ENCODE results near the gene MZF1.

MZF1 gene

DNA sequence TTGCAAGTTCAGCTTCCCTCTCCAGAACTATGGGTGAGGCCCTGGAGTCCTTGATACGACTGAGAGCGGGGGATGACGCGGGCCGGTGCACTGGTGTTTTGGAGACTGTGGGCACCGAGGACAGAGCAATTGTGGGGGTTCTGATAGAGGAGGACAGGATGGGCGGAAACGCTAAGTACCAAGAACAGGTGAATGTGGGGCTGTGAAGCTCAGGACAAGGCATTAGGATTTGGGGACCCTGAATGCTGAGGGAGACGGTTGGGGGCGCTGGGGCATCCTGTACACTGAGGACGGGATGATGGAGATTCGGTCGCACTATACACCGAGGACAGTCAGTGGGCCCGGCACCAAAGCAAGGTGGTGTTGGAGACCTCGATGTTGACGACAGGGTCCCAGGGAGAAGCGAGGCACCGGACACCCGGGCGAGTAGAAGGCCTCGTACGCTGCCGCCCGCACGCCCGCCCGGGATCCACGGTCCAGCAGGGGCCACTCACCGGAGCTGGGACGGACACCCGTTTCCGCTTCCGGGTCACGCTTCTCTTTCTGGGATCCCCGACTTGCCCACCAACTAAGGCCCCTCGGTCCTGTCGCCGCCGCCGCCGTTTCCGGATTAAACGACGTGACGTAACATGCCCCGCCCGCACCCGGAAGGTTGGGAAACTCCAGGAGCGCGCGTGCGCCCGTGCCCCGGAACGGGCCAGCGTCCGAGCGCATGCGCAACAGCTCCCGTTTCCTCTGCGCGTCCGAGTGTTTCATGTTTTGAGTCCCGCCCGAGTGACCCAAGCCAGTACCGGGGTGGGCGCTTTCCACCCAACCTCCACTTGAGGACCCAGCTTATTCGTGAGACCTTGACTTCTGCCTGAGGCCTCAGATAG, 18.4 kb downstream of the MZF1 start, which contains the start of gene CHMP2A (continued):
- TF ChIP-seq, protein P1, sequence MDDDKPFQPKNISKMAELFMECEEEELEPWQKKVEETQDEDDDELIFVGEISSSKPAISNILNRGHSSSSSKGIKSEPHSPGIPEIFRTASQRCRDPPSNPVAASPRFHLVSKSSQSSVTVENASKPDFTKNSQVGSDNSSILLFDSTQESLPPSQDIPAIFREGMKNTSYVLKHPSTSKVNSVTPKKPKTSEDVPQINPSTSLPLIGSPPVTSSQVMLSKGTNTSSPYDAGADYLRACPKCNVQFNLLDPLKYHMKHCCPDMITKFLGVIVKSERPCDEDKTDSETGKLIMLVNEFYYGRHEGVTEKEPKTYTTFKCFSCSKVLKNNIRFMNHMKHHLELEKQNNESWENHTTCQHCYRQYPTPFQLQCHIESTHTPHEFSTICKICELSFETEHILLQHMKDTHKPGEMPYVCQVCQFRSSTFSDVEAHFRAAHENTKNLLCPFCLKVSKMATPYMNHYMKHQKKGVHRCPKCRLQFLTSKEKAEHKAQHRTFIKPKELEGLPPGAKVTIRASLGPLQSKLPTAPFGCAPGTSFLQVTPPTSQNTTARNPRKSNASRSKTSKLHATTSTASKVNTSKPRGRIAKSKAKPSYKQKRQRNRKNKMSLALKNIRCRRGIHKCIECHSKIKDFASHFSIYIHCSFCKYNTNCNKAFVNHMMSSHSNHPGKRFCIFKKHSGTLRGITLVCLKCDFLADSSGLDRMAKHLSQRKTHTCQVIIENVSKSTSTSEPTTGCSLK (tag by site-specific recombination; IDR thresholded peaks at IDR 0.05): no peak
- TF ChIP-seq ZNF624 (tag by site-specific recombination; IDR thresholded peaks at IDR 0.05) (no peak), ZNF747 (tag by site-specific recombination; IDR thresholded peaks at IDR 0.05) (no peak), ZNF416 (tag by site-specific recombination; IDR thresholded peaks at IDR 0.05) (no peak), ZNF558 (tag by site-specific recombination; IDR thresholded peaks at IDR 0.05) (no peak), ZNF548 (tag by site-specific recombination; IDR thresholded peaks at IDR 0.05) (no peak), ZNF76 (tag by site-specific recombination; IDR thresholded peaks at IDR 0.05; ENCODE audit: borderline replicate concordance, low read depth) (peak; percentile 85; the same call in 1 of the 2 replicates), ZBTB48 (tag by site-specific recombination; IDR thresholded peaks at IDR 0.05) (peak; percentile 74; the same call in 1 of the 2 replicates), ZNF221 (tag by site-specific recombination; IDR thresholded peaks at IDR 0.05; ENCODE audit: borderline replicate concordance) (no peak), ZNF175 (tag by site-specific recombination; IDR thresholded peaks at IDR 0.05) (no peak), YY2 (tag by site-specific recombination; IDR thresholded peaks at IDR 0.05) (peak; percentile 30; the same call in 1 of the 2 replicates), PRDM1 (tag by site-specific recombination; IDR thresholded peaks at IDR 0.05) (no peak), ZXDB (tag by site-specific recombination; IDR thresholded peaks at IDR 0.05) (peak; percentile 99), ZNF174 (tag by site-specific recombination; IDR thresholded peaks at IDR 0.05) (no peak), ZNF211 (tag by site-specific recombination; IDR thresholded peaks at IDR 0.05; ENCODE audit: low read depth) (no peak), ZNF623 (tag by site-specific recombination; IDR thresholded peaks at IDR 0.05) (no peak; the same call in 1 of the 2 replicates), ZNF426 (tag by site-specific recombination; IDR thresholded peaks at IDR 0.05) (no peak), ZNF37A (tag by site-specific recombination; IDR thresholded peaks at IDR 0.05) (no peak), GFI1B (tag by site-specific recombination; IDR thresholded peaks at IDR 0.05) (no peak), KLF16 (tag by site-specific recombination; IDR thresholded peaks at IDR 0.05) (peak; percentile 80), ZNF768 (tag by site-specific recombination; IDR thresholded peaks at IDR 0.05) (peak; percentile 47; the same call in 1 of the 2 replicates), ZSCAN16 (tag by site-specific recombination; IDR thresholded peaks at IDR 0.05) (peak; percentile 21; the same call in 1 of the 2 replicates), BCL11A (tag by site-specific recombination; IDR thresholded peaks at IDR 0.05; ENCODE audit: low read depth) (peak; percentile 55; the same call in 1 of the 2 replicates), ZNF707 (tag by site-specific recombination; IDR thresholded peaks at IDR 0.05) (no peak), ZNF169 (tag by site-specific recombination; IDR thresholded peaks at IDR 0.05) (no peak), ZEB2 (tag by site-specific recombination; IDR thresholded peaks at IDR 0.05) (peak; percentile 97)
- TF ChIP-seq, protein P2, sequence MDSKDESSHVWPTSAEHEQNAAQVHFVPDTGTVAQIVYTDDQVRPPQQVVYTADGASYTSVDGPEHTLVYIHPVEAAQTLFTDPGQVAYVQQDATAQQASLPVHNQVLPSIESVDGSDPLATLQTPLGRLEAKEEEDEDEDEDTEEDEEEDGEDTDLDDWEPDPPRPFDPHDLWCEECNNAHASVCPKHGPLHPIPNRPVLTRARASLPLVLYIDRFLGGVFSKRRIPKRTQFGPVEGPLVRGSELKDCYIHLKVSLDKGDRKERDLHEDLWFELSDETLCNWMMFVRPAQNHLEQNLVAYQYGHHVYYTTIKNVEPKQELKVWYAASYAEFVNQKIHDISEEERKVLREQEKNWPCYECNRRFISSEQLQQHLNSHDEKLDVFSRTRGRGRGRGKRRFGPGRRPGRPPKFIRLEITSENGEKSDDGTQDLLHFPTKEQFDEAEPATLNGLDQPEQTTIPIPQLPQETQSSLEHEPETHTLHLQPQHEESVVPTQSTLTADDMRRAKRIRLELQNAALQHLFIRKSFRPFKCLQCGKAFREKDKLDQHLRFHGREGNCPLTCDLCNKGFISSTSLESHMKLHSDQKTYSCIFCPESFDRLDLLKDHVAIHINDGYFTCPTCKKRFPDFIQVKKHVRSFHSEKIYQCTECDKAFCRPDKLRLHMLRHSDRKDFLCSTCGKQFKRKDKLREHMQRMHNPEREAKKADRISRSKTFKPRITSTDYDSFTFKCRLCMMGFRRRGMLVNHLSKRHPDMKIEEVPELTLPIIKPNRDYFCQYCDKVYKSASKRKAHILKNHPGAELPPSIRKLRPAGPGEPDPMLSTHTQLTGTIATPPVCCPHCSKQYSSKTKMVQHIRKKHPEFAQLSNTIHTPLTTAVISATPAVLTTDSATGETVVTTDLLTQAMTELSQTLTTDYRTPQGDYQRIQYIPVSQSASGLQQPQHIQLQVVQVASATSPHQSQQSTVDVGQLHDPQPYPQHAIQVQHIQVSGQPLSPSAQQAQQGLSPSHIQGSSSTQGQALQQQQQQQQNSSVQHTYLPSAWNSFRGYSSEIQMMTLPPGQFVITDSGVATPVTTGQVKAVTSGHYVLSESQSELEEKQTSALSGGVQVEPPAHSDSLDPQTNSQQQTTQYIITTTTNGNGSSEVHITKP (tag by site-specific recombination; IDR thresholded peaks at IDR 0.05): peak; percentile 34; the same call in 1 of the 2 replicates
- TF ChIP-seq, protein P3, sequence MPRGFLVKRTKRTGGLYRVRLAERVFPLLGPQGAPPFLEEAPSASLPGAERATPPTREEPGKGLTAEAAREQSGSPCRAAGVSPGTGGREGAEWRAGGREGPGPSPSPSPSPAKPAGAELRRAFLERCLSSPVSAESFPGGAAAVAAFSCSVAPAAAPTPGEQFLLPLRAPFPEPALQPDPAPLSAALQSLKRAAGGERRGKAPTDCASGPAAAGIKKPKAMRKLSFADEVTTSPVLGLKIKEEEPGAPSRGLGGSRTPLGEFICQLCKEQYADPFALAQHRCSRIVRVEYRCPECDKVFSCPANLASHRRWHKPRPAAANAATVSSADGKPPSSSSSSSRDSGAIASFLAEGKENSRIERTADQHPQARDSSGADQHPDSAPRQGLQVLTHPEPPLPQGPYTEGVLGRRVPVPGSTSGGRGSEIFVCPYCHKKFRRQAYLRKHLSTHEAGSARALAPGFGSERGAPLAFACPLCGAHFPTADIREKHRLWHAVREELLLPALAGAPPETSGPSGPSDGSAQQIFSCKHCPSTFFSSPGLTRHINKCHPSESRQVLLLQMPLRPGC (tag by site-specific recombination; IDR thresholded peaks at IDR 0.05): no peak
- TF ChIP-seq, protein P4, sequence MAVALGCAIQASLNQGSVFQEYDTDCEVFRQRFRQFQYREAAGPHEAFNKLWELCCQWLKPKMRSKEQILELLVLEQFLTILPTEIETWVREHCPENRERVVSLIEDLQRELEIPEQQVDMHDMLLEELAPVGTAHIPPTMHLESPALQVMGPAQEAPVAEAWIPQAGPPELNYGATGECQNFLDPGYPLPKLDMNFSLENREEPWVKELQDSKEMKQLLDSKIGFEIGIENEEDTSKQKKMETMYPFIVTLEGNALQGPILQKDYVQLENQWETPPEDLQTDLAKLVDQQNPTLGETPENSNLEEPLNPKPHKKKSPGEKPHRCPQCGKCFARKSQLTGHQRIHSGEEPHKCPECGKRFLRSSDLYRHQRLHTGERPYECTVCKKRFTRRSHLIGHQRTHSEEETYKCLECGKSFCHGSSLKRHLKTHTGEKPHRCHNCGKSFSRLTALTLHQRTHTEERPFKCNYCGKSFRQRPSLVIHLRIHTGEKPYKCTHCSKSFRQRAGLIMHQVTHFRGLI (tag by site-specific recombination; IDR thresholded peaks at IDR 0.05): peak; percentile 35; the same call in 1 of the 2 replicates
- TF ChIP-seq, protein P5, sequence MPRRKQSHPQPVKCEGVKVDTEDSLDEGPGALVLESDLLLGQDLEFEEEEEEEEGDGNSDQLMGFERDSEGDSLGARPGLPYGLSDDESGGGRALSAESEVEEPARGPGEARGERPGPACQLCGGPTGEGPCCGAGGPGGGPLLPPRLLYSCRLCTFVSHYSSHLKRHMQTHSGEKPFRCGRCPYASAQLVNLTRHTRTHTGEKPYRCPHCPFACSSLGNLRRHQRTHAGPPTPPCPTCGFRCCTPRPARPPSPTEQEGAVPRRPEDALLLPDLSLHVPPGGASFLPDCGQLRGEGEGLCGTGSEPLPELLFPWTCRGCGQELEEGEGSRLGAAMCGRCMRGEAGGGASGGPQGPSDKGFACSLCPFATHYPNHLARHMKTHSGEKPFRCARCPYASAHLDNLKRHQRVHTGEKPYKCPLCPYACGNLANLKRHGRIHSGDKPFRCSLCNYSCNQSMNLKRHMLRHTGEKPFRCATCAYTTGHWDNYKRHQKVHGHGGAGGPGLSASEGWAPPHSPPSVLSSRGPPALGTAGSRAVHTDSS (tag by site-specific recombination; IDR thresholded peaks at IDR 0.05): peak; percentile 30; the same call in 1 of the 2 replicates
